ENCODE measurements around the gene FOXP3.

Gene FOXP3

GRCh38 chrX:49247916-49248811, 16.3 kb downstream of the FOXP3 start:
- no peak for DNase-seq

GRCh38 chrX:49247346-49247745, 17.2 kb downstream of the FOXP3 start:
- no peak for DNase-seq

- DNase-seq = no peak
These were observed 18.0 kb downstream of the FOXP3 start for GRCh38 chrX:49246541-49246940.

- no peak for DNase-seq
These were observed 20.3 kb downstream of the FOXP3 start for GRCh38 chrX:49244207-49244606.

GRCh38 chrX:49243166-49243565, 21.3 kb downstream of the FOXP3 start:
- no peak for DNase-seq

GRCh38 chrX:49242545-49243066, 21.9 kb downstream of the FOXP3 start:
- no peak for DNase-seq

GRCh38 chrX:49238735-49239134, 25.8 kb downstream of the FOXP3 start:
- no peak for DNase-seq

- peak; percentile 73 to 81 for DNase-seq
These were observed 27.4 kb downstream of the FOXP3 start for GRCh38 chrX:49237060-49237459.

GRCh38 chrX:49233887-49234555, 30.5 kb downstream of the FOXP3 start:
- DNase-seq = no peak

GRCh38 chrX:49233176-49233575, 31.3 kb downstream of the FOXP3 start, which contains the start of gene CACNA1F:
CACNA1F (minus strand) TSS chrX:49233340; CDS start chrX:49233309, 31 bp downstream.
- no peak for DNase-seq

GRCh38 chrX:49232525-49232924, 32.0 kb downstream of the FOXP3 start:
- DNase-seq = no peak

- DNase-seq = no peak
These were observed 33.0 kb downstream of the FOXP3 start for GRCh38 chrX:49231333-49232000.

GRCh38 chrX:49230500-49231232, 33.8 kb downstream of the FOXP3 start:
- DNase-seq = no peak

- no peak for DNase-seq
These were observed 36.3 kb downstream of the FOXP3 start for GRCh38 chrX:49228185-49228584.

- DNase-seq = no peak
These were observed 36.8 kb downstream of the FOXP3 start for GRCh38 chrX:49227726-49228125.

GRCh38 chrX:49226946-49227345, 37.6 kb downstream of the FOXP3 start:
- DNase-seq = no peak

GRCh38 chrX:49225858-49226257, 38.7 kb downstream of the FOXP3 start:
- no peak for DNase-seq

- DNase-seq = no peak
These were observed 42.6 kb downstream of the FOXP3 start for GRCh38 chrX:49221868-49222267.

GRCh38 chrX:49220100-49220499, 44.4 kb downstream of the FOXP3 start:
- no peak for DNase-seq

GRCh38 chrX:49214996-49215526, 49.4 kb downstream of the FOXP3 start:
- no peak for DNase-seq

- DNase-seq = no peak
These were observed 50.1 kb downstream of the FOXP3 start for GRCh38 chrX:49214416-49214815.

- no peak for DNase-seq
These were observed 51.6 kb downstream of the FOXP3 start for GRCh38 chrX:49212861-49213260.
